Glutamatergic neuron (in vitro differentiated cells): ENCODE measurements around the gene HRH3. TPM values are rescaled to one million over a fixed set of nuclear protein-coding genes. Genes with fewer than 3 reads are reported as not detected.

Source experiments
- DNase-seq: peaks from one replicate; pipeline ENCODE4 v3.0.0; 2022
- H3K27ac Mint-ChIP-seq: one replicate; pipeline ENCODE4 v1.8.0; 2020; ENCODE audit warnings: mild to moderate bottlenecking, mixed read lengths, inconsistent platforms; ENCODE audit not compliant: unreplicated experiment
- H3K27me3 Mint-ChIP-seq: one replicate; pipeline ENCODE4 v1.8.0; 2020; ENCODE audit warnings: mild to moderate bottlenecking, moderate library complexity, mixed read lengths, inconsistent platforms; ENCODE audit not compliant: unreplicated experiment
- H3K36me3 Mint-ChIP-seq: one replicate; pipeline ENCODE4 v1.8.0; 2020; ENCODE audit warnings: mild to moderate bottlenecking, mixed read lengths, inconsistent platforms; ENCODE audit not compliant: unreplicated experiment
- H3K4me1 Mint-ChIP-seq: one replicate; pipeline ENCODE4 v1.8.0; 2020; ENCODE audit warnings: mild to moderate bottlenecking, low read depth, mixed read lengths, inconsistent platforms; ENCODE audit not compliant: unreplicated experiment
- H3K4me3 Mint-ChIP-seq: one replicate; pipeline ENCODE4 v1.8.0; 2020; ENCODE audit warnings: mild to moderate bottlenecking, mixed read lengths, inconsistent platforms; ENCODE audit not compliant: unreplicated experiment
- H3K9me3 Mint-ChIP-seq: one replicate; pipeline ENCODE4 v1.8.0; 2020; ENCODE audit warnings: mild to moderate bottlenecking, moderate library complexity, mixed read lengths, inconsistent platforms; ENCODE audit not compliant: unreplicated experiment
- total RNA-seq: library from RNA; stranded (reverse); fragmentation: NEBNext Ultra II Directional; extraction: Animal tissue kit (Norgen Biotek cat#: 25700); gene quantifications from one replicate; pipeline ENCODE4 v1.2.1, GENCODE V29; 2021; ENCODE audit not compliant: unreplicated experiment
- TF ChIP-seq, protein P1 (sequence below): fragments of 200-600 bp; sonication (generic); IDR thresholded peaks from one replicate; pipeline ENCODE4 v1.5.0; 2021; ENCODE audit not compliant: partially characterized antibody, unreplicated experiment

The HRH3 gene
- total RNA-seq, 1 donor from 2014 or later, result 13.7 TPM

DNA sequence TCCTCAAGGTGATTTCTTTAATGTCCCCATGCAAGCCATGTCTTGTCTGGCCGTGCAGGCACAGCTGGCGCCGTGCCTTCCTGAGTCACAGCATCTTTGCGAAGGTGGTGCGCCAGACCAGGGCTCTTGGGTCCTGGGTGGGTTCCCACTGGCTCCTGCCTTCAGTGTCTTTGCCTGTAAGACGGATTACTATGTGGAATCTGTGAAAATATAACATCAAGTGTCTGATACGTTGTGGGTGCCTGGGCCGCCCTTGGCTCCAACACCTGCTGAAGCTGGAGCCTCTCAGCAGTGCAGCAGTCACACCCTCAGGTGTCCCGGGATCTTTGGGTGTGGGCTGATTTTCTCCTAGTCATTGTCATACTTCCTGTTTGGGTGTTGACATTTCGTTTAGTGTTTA lies 21.4 kb upstream of the HRH3 start:
- no peaks in the 10 kb centered on the region for H3K36me3 Mint-ChIP-seq
- peaks cover 1% of the 10 kb centered on the region for H3K9me3 Mint-ChIP-seq
- H3K4me1 Mint-ChIP-seq, result peaks cover 8% of the 10 kb centered on the region
- H3K4me3 Mint-ChIP-seq, result no peak overlapping the region
- DNase-seq, result no peak
- H3K27me3 Mint-ChIP-seq, result peaks cover 3% of the 10 kb centered on the region
- TF ChIP-seq, protein P1, sequence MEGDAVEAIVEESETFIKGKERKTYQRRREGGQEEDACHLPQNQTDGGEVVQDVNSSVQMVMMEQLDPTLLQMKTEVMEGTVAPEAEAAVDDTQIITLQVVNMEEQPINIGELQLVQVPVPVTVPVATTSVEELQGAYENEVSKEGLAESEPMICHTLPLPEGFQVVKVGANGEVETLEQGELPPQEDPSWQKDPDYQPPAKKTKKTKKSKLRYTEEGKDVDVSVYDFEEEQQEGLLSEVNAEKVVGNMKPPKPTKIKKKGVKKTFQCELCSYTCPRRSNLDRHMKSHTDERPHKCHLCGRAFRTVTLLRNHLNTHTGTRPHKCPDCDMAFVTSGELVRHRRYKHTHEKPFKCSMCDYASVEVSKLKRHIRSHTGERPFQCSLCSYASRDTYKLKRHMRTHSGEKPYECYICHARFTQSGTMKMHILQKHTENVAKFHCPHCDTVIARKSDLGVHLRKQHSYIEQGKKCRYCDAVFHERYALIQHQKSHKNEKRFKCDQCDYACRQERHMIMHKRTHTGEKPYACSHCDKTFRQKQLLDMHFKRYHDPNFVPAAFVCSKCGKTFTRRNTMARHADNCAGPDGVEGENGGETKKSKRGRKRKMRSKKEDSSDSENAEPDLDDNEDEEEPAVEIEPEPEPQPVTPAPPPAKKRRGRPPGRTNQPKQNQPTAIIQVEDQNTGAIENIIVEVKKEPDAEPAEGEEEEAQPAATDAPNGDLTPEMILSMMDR, result no peak
- no peak overlapping the region for H3K27ac Mint-ChIP-seq

DNA sequence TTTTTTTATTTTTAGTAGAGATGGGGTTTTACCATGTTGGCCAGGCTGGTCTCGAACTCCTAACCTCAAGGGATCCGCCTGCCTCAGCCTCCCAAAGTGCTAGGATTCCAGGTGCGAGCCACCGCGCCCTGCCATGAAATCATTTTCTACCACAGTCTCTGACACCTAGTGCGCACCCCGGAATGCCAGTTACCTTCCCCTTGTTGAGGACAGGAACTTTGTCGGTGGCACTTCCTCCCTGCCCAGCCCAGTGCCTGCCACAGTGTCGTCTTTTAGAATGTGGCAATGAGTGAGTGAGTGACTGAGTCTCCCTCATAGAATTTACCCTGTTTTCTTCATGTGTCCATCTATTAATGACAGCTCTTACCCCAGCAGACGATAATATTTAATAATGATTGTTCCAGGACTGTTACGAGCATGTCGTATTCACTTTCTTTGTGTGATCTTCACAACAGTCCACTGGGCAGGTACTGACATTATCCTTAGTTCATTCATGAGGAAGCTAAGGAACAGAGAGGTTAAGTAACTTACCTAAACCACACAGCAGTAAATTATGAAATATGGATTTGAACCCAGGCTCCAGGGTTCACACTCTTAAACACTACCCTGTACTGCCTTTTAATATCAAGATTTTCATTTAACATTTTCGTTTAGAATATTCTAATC lies 20.1 kb upstream of the HRH3 start:
- Mint-ChIP-seq H3K9me3 (no peaks in the 10 kb centered on the region), H3K4me1 (peaks cover 3% of the 10 kb centered on the region), H3K36me3 (no peaks in the 10 kb centered on the region), H3K4me3 (no peak overlapping the region), H3K27ac (no peak overlapping the region), H3K27me3 (peaks cover 3% of the 10 kb centered on the region)
- TF ChIP-seq, protein P1, result no peak
- DNase-seq, result no peak

DNA sequence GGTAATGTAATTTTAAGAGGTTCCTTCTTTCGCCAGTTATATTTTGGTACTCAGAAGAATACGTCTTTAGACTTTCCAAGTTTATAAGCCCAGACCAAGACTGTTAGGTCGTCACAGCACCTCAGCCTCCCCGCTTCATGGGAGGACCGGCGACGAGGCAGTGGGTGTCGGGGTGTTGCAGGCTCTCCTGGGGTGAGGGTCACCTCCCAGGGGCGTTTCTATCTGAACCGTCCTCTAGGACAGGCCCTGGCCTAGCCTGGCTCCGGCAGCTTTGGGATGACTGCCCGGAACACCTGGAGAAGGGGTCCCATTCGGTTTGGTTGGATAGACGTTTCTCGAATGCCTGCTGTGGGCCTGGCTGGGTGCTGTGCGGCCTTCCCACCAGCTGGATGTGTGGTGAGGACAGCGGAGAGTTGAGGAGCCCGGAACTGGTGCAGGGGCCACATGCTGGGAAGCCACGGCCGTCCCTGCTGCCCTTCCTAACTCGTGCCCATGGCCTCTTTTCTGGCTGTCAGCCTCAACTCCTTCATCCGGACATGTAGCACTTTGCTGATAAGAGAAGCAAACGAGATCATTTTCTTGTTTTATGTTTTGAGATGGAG lies 19.3 kb upstream of the HRH3 start:
- Mint-ChIP-seq H3K27me3 (peaks cover 5% of the 10 kb centered on the region), H3K9me3 (no peaks in the 10 kb centered on the region), H3K4me3 (peak overlapping the region; percentile 87), H3K4me1 (peaks cover 3% of the 10 kb centered on the region), H3K36me3 (no peaks in the 10 kb centered on the region), H3K27ac (no peak overlapping the region)
- no peak for DNase-seq
- TF ChIP-seq, protein P1, result no peak

DNA sequence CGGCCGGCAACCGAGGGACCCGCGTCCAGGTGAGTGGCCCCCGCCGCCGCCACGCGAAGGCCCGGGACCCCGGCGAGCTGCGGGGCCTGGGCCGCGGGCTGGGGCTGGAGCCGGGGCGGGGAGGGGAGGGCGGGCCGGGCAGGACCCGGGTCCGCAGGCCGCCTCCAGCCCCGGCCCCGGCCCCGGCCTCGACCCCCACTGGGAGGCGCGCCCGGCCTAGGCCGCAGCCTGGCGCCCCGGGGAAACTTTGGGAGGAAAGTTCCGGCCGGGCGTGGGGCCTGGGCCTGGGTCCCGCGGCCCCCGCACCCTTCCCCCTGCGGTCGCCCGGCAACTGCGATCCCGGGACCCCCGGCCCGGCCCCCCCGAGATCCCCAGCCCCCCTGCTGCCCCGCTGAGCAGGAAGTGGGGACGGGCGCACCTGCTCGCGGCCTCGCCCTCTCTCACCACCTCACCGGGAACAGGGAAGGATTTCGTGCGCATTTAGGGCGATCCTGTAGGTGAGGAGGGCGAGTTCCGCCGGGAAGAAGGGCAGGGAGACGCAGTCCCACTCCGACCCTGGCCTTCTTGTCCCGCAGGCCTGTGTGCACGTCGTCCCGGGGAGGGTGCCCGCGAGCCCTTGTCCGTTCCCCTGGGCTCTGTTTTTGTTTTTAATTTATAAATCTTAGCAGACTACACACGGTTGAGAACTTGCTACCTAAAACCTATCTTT lies 18.6 kb upstream of the HRH3 start:
- peaks cover 7% of the 10 kb centered on the region for H3K27me3 Mint-ChIP-seq
- no peaks in the 10 kb centered on the region for H3K36me3 Mint-ChIP-seq
- no peaks in the 10 kb centered on the region for H3K9me3 Mint-ChIP-seq
- H3K4me3 Mint-ChIP-seq, result peak overlapping the region; percentile 87
- H3K4me1 Mint-ChIP-seq, result peaks cover 3% of the 10 kb centered on the region
- DNase-seq, result no peak
- no peak overlapping the region for H3K27ac Mint-ChIP-seq
- TF ChIP-seq, protein P1, result no peak
